ENCODE measurements around the gene STPG1. TPM values are rescaled to one million over a fixed set of nuclear protein-coding genes. Genes with fewer than 3 reads are reported as not detected.

STPG1 gene
- total and polyA plus RNA-seq, 2 of the 13 experiments (the other 11 are each of a cell fraction or from before 2014, with no cell fraction given), result 3.4 to 4.3 TPM

DNA sequence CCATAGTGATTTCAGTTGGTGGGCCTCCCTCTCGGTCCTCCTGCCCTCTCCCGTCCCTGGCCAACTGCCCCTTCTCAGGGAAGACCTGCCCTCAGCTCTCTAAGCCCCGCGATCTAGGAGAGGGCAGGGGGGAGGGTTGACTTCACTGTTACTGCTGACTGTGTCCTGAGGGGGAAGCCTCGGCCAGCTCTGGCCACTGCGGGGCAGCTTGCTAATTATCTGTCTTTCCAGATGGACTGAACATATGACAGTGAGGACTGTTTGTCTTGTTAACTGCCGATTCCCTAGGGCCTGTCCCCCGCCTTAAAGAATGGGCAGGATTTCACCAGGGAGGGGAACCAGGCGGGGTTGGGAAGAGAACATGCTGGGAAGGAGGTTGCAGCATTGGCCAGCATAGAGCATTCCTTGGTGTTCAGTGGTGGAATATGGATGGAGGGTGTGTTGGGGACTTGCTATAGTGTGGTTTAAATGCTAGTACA is 24.9 kb upstream of the STPG1 start:
- Histone ChIP-seq H3K4me1 (ENCODE audit: insufficient read depth, low read length) (peaks cover 5% of the 10 kb centered on the region; the same call in 1 of the 2 replicates), H3K27me3 (ENCODE audit: control insufficient read depth in 1 of 2, insufficient read depth in 2 of 2, low read length in 2 of 2) (no peaks in the 10 kb centered on the region), H4K20me1 (ENCODE audit: insufficient read depth, low read length) (no peaks in the 10 kb centered on the region), H2AFZ (ENCODE audit: low read length) (no peak overlapping the region), H3K27ac (ENCODE audit: extremely low read length, insufficient read depth, low read length) (no peak overlapping the region), H3K9ac (ENCODE audit: insufficient read depth, low read depth, low read length) (no peak overlapping the region), H3K4me2 (ENCODE audit: low read depth, low read length) (no peak overlapping the region), H3K79me2 (ENCODE audit: insufficient read depth, low read length) (no peaks in the 10 kb centered on the region), H3K9me3 (ENCODE audit: low read length) (no peaks in the 10 kb centered on the region), H3K4me3 (replicated peaks in 1 of 3; ENCODE audit: insufficient read depth in 1 of 3, low read depth in 2 of 3, low read length in 3 of 3) (no peak overlapping the region), H3K36me3 (replicated peaks in 1 of 2; ENCODE audit: control insufficient read depth in 1 of 2, insufficient read depth in 2 of 2, low read length in 2 of 2) (no peaks in the 10 kb centered on the region)
- TF ChIP-seq ZNF720 (CRISPR knock-in tag; IDR thresholded peaks at IDR 0.05) (no peak), NCOR1 (IDR thresholded peaks at IDR 0.05; ENCODE audit: borderline replicate concordance, low read length) (no peak), ZNF674 (CRISPR knock-in tag; IDR thresholded peaks at IDR 0.05; ENCODE audit: low read depth) (no peak), JUND (CRISPR knock-in tag; IDR thresholded peaks at IDR 0.05) (no peak), RBFOX2 (IDR thresholded peaks at IDR 0.05; ENCODE audit: low read depth, low read length) (no peak), ZNF570 (CRISPR knock-in tag; IDR thresholded peaks at IDR 0.05; ENCODE audit: borderline replicate concordance) (no peak), MTA1 (CRISPR knock-in tag; IDR thresholded peaks at IDR 0.05; ENCODE audit: borderline replicate concordance) (no peak)
- TF ChIP-seq, protein P1, sequence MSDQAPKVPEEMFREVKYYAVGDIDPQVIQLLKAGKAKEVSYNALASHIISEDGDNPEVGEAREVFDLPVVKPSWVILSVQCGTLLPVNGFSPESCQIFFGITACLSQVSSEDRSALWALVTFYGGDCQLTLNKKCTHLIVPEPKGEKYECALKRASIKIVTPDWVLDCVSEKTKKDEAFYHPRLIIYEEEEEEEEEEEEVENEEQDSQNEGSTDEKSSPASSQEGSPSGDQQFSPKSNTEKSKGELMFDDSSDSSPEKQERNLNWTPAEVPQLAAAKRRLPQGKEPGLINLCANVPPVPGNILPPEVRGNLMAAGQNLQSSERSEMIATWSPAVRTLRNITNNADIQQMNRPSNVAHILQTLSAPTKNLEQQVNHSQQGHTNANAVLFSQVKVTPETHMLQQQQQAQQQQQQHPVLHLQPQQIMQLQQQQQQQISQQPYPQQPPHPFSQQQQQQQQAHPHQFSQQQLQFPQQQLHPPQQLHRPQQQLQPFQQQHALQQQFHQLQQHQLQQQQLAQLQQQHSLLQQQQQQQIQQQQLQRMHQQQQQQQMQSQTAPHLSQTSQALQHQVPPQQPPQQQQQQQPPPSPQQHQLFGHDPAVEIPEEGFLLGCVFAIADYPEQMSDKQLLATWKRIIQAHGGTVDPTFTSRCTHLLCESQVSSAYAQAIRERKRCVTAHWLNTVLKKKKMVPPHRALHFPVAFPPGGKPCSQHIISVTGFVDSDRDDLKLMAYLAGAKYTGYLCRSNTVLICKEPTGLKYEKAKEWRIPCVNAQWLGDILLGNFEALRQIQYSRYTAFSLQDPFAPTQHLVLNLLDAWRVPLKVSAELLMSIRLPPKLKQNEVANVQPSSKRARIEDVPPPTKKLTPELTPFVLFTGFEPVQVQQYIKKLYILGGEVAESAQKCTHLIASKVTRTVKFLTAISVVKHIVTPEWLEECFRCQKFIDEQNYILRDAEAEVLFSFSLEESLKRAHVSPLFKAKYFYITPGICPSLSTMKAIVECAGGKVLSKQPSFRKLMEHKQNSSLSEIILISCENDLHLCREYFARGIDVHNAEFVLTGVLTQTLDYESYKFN (CRISPR knock-in tag; conservative IDR thresholded peaks at IDR 0.05), result no peak
- TF ChIP-seq, protein P2, sequence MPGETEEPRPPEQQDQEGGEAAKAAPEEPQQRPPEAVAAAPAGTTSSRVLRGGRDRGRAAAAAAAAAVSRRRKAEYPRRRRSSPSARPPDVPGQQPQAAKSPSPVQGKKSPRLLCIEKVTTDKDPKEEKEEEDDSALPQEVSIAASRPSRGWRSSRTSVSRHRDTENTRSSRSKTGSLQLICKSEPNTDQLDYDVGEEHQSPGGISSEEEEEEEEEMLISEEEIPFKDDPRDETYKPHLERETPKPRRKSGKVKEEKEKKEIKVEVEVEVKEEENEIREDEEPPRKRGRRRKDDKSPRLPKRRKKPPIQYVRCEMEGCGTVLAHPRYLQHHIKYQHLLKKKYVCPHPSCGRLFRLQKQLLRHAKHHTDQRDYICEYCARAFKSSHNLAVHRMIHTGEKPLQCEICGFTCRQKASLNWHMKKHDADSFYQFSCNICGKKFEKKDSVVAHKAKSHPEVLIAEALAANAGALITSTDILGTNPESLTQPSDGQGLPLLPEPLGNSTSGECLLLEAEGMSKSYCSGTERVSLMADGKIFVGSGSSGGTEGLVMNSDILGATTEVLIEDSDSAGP (CRISPR knock-in tag; IDR thresholded peaks at IDR 0.05; ENCODE audit: borderline replicate concordance), result no peak
- TF ChIP-seq, protein P3, sequence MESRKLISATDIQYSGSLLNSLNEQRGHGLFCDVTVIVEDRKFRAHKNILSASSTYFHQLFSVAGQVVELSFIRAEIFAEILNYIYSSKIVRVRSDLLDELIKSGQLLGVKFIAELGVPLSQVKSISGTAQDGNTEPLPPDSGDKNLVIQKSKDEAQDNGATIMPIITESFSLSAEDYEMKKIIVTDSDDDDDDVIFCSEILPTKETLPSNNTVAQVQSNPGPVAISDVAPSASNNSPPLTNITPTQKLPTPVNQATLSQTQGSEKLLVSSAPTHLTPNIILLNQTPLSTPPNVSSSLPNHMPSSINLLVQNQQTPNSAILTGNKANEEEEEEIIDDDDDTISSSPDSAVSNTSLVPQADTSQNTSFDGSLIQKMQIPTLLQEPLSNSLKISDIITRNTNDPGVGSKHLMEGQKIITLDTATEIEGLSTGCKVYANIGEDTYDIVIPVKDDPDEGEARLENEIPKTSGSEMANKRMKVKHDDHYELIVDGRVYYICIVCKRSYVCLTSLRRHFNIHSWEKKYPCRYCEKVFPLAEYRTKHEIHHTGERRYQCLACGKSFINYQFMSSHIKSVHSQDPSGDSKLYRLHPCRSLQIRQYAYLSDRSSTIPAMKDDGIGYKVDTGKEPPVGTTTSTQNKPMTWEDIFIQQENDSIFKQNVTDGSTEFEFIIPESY (CRISPR knock-in tag; IDR thresholded peaks at IDR 0.05), result no peak
- TF ChIP-seq, protein P4, sequence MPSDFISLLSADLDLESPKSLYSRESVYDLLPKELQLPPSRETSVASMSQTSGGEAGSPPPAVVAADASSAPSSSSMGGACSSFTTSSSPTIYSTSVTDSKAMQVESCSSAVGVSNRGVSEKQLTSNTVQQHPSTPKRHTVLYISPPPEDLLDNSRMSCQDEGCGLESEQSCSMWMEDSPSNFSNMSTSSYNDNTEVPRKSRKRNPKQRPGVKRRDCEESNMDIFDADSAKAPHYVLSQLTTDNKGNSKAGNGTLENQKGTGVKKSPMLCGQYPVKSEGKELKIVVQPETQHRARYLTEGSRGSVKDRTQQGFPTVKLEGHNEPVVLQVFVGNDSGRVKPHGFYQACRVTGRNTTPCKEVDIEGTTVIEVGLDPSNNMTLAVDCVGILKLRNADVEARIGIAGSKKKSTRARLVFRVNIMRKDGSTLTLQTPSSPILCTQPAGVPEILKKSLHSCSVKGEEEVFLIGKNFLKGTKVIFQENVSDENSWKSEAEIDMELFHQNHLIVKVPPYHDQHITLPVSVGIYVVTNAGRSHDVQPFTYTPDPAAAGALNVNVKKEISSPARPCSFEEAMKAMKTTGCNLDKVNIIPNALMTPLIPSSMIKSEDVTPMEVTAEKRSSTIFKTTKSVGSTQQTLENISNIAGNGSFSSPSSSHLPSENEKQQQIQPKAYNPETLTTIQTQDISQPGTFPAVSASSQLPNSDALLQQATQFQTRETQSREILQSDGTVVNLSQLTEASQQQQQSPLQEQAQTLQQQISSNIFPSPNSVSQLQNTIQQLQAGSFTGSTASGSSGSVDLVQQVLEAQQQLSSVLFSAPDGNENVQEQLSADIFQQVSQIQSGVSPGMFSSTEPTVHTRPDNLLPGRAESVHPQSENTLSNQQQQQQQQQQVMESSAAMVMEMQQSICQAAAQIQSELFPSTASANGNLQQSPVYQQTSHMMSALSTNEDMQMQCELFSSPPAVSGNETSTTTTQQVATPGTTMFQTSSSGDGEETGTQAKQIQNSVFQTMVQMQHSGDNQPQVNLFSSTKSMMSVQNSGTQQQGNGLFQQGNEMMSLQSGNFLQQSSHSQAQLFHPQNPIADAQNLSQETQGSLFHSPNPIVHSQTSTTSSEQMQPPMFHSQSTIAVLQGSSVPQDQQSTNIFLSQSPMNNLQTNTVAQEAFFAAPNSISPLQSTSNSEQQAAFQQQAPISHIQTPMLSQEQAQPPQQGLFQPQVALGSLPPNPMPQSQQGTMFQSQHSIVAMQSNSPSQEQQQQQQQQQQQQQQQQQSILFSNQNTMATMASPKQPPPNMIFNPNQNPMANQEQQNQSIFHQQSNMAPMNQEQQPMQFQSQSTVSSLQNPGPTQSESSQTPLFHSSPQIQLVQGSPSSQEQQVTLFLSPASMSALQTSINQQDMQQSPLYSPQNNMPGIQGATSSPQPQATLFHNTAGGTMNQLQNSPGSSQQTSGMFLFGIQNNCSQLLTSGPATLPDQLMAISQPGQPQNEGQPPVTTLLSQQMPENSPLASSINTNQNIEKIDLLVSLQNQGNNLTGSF (CRISPR knock-in tag; IDR thresholded peaks at IDR 0.05), result no peak
- POLR2A ChIA-PET, result interaction anchor here (1.1 kb wide), 1 partner anchor 43 kb away, joined by 3 read pairs; no protein-coding TSS in a partner anchor
- in situ Hi-C loops (cut with HindIII; ENCODE audit: extremely low pct_ligation_motif_present, low pct_unique_long_range_greater_than_20kb), result no loop called here
- CTCF ChIA-PET (ENCODE audit: low intra/inter-chr PET ratio, low total read pairs), result no interaction called here
- DNase-seq (ENCODE audit: low spot score), result no peak
- intact Hi-C loops (cut with micrococcal nuclease; ENCODE audit: unreplicated experiment), result no loop called here
- BruUV-seq (replicated peaks), result no TSS peak
- ATAC-seq, result no peak; the same call in 2 of the 3 replicates
- WGBS (ENCODE audit: low lambda C conversion rate), result 69% methylated on average over 9 of the region's 9 CpGs
- FAIRE-seq, result no peak

Measured in HepG2 (cell line).